Measurements from ENCODE around the gene KRTAP4-9.

GRCh38 chr17:41071606-41072360 is 33.4 kb upstream of the KRTAP4-9 start:
- TF ChIP-seq YY1 (IDR thresholded peaks at IDR 0.05; ENCODE audit: insufficient read depth, insufficient read length), result no peak
- no peak for TF ChIP-seq ZNF274 (IDR thresholded peaks at IDR 0.05; ENCODE audit: low read depth, low read length)
- no peak for TF ChIP-seq SUZ12 (IDR thresholded peaks at IDR 0.05; ENCODE audit: extremely low read depth, insufficient read depth, insufficient read length)

All from NT2/D1 (cell line).